Uterus (tissue), 4 donors: ENCODE results near the gene CTSE. TPM values are rescaled to one million over a fixed set of nuclear protein-coding genes. Genes with fewer than 3 reads are reported as not detected.

ENCODE experiments used
- DNase-seq, 2 donors: peaks; one replicate each; pipeline ENCODE4 v3.0.0-alpha.2; 2019 to 2020
- H3K27ac ChIP-seq, 2 donors: fragments of 200-600 bp; sonication (generic); 1 replicate in 1 of 2; 2 replicates in 1 of 2; pipeline ENCODE4 v1.5.1; 2016 to 2018
- H3K27me3 ChIP-seq, 2 donors: fragments of 200-600 bp; sonication (generic); one replicate each; pipeline ENCODE4 v1.5.1; 2018 to 2019; ENCODE audit warnings: control low read depth in 1 of 2
- H3K36me3 ChIP-seq, 2 donors: fragments of 200-600 bp; sonication (generic); one replicate each; pipeline ENCODE4 v1.5.1; 2019; ENCODE audit warnings: control low read depth in 1 of 2
- H3K4me1 ChIP-seq, 2 donors: fragments of 200-600 bp; sonication (generic); one replicate each; pipeline ENCODE4 v1.5.1; 2018 to 2019; ENCODE audit warnings: control low read depth in 1 of 2
- H3K4me3 ChIP-seq, 2 donors: fragments of 200-600 bp; sonication (generic); 1 replicate in 1 of 2; 2 replicates in 1 of 2; pipeline ENCODE4 v1.5.1; 2018 to 2019; ENCODE audit warnings: mild to moderate bottlenecking in 1 of 2
- H3K9me3 ChIP-seq, 2 donors: fragments of 200-600 bp; sonication (generic); one replicate each; pipeline ENCODE4 v1.5.1; 2019; ENCODE audit warnings: control low read depth in 1 of 2
- POLR2A ChIP-seq, 2 donors: fragments of 450-650 bp; IDR thresholded peaks; one replicate each; pipeline ENCODE4 v1.6.1; 2016; ENCODE audit warnings: antibody characterized with exemption in 2 of 2, mild to moderate bottlenecking in 1 of 2, moderate library complexity in 1 of 2
- intact Hi-C: fragments of 100-400 bp; cut with DNase I; formaldehyde crosslinking; loops from one replicate; pipeline ENCODE4 v1.15.1; 2023; ENCODE audit warnings: low total_unique reads
- total RNA-seq, 4 donors: library from RNA; depleted of rRNA in 3 of 4; stranded (reverse); fragments of >200 nt in 3 of 4; gene quantifications; one replicate each; pipeline versions ENCODE4 v1.1.0 to v1.2.4, GENCODE V29; 2014 to 2023
- TF ChIP-seq, protein P1 (sequence below), 4 experiments: fragments of 200-600 bp in 2 of 4; fragments of 450-650 bp in 2 of 4; sonication (generic) in 2 of 4; IDR thresholded peaks; one replicate each; pipeline ENCODE4 v1.5.1; 2016 to 2019; ENCODE audit warnings: antibody characterized with exemption in 4 of 4, mild to moderate bottlenecking in 2 of 4, moderate library complexity in 1 of 4
- donor health status: DM: yes; HTN: yes; CAD: no.

Gene CTSE
- total RNA-seq, 4 donors from 2014 or later: 0.21 TPM; not detected in 3

DNA sequence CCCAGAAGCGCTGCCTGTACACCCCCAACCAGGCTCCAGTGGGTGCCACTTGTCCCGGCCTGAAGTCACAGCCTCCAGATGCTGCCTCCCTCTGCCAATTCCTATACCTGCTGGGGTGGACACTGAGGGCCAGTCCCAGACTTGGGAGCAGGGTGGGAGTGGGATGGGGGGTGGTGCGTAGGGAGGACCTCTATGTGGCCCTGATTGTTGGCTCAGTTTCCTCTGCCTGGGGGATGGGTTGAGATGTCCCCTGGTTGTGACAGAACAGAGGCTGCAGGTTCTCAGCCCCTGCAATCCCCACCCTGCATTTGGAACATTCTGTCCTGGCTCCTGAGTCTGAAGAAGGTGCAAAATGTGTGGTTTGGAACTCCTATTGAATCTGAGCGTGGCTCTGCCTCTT, 47.7 kb downstream of the CTSE start:
- H3K27ac ChIP-seq: no peak overlapping the region
- TF ChIP-seq POLR2A (IDR thresholded peaks at IDR 0.05): no peak
- TF ChIP-seq, protein P1, sequence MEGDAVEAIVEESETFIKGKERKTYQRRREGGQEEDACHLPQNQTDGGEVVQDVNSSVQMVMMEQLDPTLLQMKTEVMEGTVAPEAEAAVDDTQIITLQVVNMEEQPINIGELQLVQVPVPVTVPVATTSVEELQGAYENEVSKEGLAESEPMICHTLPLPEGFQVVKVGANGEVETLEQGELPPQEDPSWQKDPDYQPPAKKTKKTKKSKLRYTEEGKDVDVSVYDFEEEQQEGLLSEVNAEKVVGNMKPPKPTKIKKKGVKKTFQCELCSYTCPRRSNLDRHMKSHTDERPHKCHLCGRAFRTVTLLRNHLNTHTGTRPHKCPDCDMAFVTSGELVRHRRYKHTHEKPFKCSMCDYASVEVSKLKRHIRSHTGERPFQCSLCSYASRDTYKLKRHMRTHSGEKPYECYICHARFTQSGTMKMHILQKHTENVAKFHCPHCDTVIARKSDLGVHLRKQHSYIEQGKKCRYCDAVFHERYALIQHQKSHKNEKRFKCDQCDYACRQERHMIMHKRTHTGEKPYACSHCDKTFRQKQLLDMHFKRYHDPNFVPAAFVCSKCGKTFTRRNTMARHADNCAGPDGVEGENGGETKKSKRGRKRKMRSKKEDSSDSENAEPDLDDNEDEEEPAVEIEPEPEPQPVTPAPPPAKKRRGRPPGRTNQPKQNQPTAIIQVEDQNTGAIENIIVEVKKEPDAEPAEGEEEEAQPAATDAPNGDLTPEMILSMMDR (IDR thresholded peaks at IDR 0.05): no peak
- intact Hi-C loops: loop anchor here (5.0 kb wide), 1 partner anchor 184 kb away; no protein-coding TSS in a partner anchor
- no peaks in the 10 kb centered on the region for H3K9me3 ChIP-seq
- no peak for DNase-seq
- H3K36me3 ChIP-seq: no peaks in the 10 kb centered on the region
- H3K4me1 ChIP-seq: no peaks in the 10 kb centered on the region
- H3K4me3 ChIP-seq: no peak overlapping the region
- H3K27me3 ChIP-seq: no peaks in the 10 kb centered on the region

DNA sequence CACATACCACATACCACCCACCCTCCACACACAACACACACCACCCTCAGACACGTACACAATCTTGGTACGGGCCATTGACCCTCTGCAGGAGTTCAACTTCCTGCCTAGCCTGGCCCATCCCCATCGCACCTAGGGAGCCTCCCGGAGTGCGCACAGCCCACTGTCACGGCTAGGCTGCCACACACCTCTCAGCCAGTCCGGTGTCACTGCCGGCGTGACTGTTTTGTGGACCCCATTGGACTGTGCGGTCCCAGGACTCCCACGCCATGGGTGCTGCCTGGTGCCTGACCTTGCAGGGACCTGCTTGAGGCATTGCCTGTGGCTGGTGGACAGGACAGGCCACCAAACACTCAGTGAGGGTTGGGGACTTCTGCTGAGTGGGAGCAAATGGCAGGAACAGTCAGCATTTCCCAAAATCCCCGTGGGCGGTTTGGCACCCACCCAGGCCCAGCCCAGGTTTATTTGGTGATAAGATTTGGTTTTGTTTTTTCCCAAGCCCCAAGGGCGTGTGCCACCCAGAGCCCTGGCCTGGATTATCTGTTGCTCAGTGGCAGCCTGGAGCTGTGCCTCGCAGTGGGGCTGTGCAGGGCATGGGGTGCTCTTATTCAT, 48.2 kb downstream of the CTSE start:
- DNase-seq: no peak
- no peaks in the 10 kb centered on the region for H3K9me3 ChIP-seq
- no peaks in the 10 kb centered on the region for H3K27me3 ChIP-seq
- H3K4me1 ChIP-seq: no peaks in the 10 kb centered on the region
- TF ChIP-seq, protein P1 (IDR thresholded peaks at IDR 0.05): no peak
- TF ChIP-seq POLR2A (IDR thresholded peaks at IDR 0.05): no peak
- H3K36me3 ChIP-seq: no peaks in the 10 kb centered on the region
- intact Hi-C loops: loop anchor here (5.0 kb wide), 1 partner anchor 183 kb away; no protein-coding TSS in a partner anchor
- H3K4me3 ChIP-seq: no peak overlapping the region
- H3K27ac ChIP-seq: no peak overlapping the region

DNA sequence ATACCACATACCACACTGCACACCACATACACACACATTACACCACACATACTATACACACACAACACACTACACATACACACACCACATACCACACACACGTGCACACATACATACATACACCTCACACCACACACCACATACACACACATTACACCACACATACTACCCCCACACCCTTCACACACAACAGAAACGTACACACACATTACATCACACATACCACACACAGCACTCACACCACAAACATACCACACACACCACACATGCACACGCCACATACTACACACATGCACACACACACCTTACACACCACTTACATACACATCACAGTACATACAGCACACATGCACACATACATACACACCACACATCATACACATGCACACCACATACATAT, 49.0 kb downstream of the CTSE start:
- intact Hi-C loops: loop anchor here (5.0 kb wide), 1 partner anchor 182 kb away; no protein-coding TSS in a partner anchor
- no peaks in the 10 kb centered on the region for H3K9me3 ChIP-seq
- no peak for DNase-seq
- H3K27ac ChIP-seq: no peak overlapping the region
- TF ChIP-seq, protein P1 (IDR thresholded peaks at IDR 0.05): no peak
- no peak for TF ChIP-seq POLR2A (IDR thresholded peaks at IDR 0.05)
- no peaks in the 10 kb centered on the region for H3K36me3 ChIP-seq
- H3K4me3 ChIP-seq: no peak overlapping the region
- no peaks in the 10 kb centered on the region for H3K27me3 ChIP-seq
- H3K4me1 ChIP-seq: no peaks in the 10 kb centered on the region

DNA sequence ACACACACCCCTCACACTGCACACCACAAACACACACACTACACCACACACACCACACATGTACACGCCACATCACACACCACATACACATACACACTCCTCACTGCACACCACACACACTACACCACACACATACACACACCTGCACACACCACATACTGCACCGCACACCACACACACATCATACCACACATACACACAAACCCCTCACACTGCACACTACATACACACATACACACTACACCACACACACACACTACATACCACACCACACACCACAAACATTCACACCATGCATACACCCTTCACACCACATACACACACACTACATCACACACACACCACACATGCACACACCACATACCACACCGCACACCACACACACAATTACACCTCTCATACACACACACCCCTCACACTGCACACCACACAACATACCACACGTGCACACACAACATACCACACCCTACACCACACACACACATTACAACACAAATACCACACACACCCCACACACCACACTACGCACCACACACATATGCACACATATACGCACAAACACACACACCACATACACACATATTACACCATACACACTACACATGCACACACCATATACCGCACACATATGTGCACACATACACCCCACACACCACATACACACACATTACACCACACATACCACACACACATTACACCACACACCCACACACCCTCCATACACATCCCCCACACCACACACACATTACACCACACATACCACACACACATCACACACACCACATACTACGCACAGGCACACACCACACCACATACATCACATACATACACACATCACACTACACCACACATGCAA, 50.1 kb downstream of the CTSE start:
- TF ChIP-seq POLR2A (IDR thresholded peaks at IDR 0.05): no peak
- TF ChIP-seq, protein P1 (IDR thresholded peaks at IDR 0.05): no peak
- DNase-seq: no peak
- Histone ChIP-seq H3K9me3 (no peaks in the 10 kb centered on the region), H3K4me3 (no peak overlapping the region), H3K4me1 (no peaks in the 10 kb centered on the region), H3K27me3 (no peaks in the 10 kb centered on the region), H3K27ac (no peak overlapping the region), H3K36me3 (no peaks in the 10 kb centered on the region)
- intact Hi-C loops: no loop called here
